Kidney (tissue), 14 donors: Measurements from ENCODE around the gene C17orf67. TPM values are rescaled to one million over a fixed set of nuclear protein-coding genes. Genes with fewer than 3 reads are reported as not detected.

Source experiments
- DNase-seq, 5 donors: peaks; one replicate each; pipeline ENCODE4 v3.0.0-alpha.2; 2013 to 2020
- FAIRE-seq: peaks from 2 replicates; lab custom pipeline; 2012; peaks lifted over from hg19 to GRCh38; lab: Jason Lieb, UNC
- H3K27ac ChIP-seq, 2 donors: one replicate each; pipeline ENCODE4 v1.7.0; 2013; ENCODE audit warnings: low read depth in 2 of 2, low read length in 2 of 2, inconsistent platforms in 1 of 2
- H3K27me3 ChIP-seq: one replicate; pipeline ENCODE4 v1.7.1; 2013; ENCODE audit warnings: low read length, inconsistent platforms; ENCODE audit not compliant: control insufficient read depth, insufficient read depth
- H3K36me3 ChIP-seq, 3 donors: one replicate each; pipeline versions ENCODE4 v1.7.0 to v1.7.1; 2013; ENCODE audit warnings: low read length in 3 of 3, control low read depth in 1 of 3, inconsistent platforms in 1 of 3; ENCODE audit not compliant: insufficient read depth in 3 of 3, control insufficient read depth in 2 of 3
- H3K4me1 ChIP-seq, 3 donors: one replicate each; pipeline versions ENCODE4 v1.7.0 to v1.7.1; 2013; ENCODE audit warnings: low read length in 3 of 3, inconsistent platforms in 1 of 3, low read depth in 1 of 3; ENCODE audit not compliant: control insufficient read depth in 2 of 3, insufficient read depth in 2 of 3
- H3K4me3 ChIP-seq, 3 donors: one replicate each; pipeline versions ENCODE4 v1.7.0 to v1.8.1; 2013; ENCODE audit warnings: low read length in 3 of 3, control low read depth in 1 of 3, inconsistent platforms in 1 of 3
- H3K9ac ChIP-seq, 3 donors: one replicate each; pipeline versions ENCODE4 v1.7.0 to v1.7.1; 2013; ENCODE audit warnings: low read length in 3 of 3, control low read depth in 1 of 3, inconsistent platforms in 1 of 3
- H3K9me3 ChIP-seq, 3 donors: one replicate each; pipeline versions ENCODE4 v1.7.0 to v1.7.1; 2013; ENCODE audit warnings: low read length in 3 of 3, control low read depth in 1 of 3, inconsistent platforms in 1 of 3; ENCODE audit not compliant: control insufficient read depth in 2 of 3, insufficient read depth in 1 of 3
- CTCF ChIP-seq: IDR thresholded peaks from 3 replicates; pipeline ENCODE4 v1.5.1; 2012; ENCODE audit warnings: mild to moderate bottlenecking, moderate library complexity, borderline replicate concordance; ENCODE audit not compliant: insufficient read depth; ENCODE audit errors: extremely low read depth
- intact Hi-C: fragments of 100-400 bp; cut with DNase I; formaldehyde crosslinking; loops from one replicate; pipeline ENCODE4 v1.11.1; 2022
- polyA plus RNA-seq: library from polyadenylated mRNA; stranded (reverse); fragments of 350-450 nt; fragmentation: Illumina TruSeq; extraction: RNeasy Lipid Tissue Mini Kit (QIAGEN cat#74804); gene quantifications from one replicate; pipeline ENCODE4 v1.2.3, GENCODE V29; 2014; ENCODE audit warnings: low read depth, low replicate concordance; ENCODE audit not compliant: insufficient read depth
- total RNA-seq: library from RNA; stranded (reverse); fragmentation: NEBNext Ultra II Directional; extraction: Animal tissue kit (Norgen Biotek cat#: 25700); gene quantifications from one replicate; pipeline ENCODE4 v1.2.1, GENCODE V29; 2021
- donor health status: control.
- donor health status: control.
- donor health status: control.
- donor health status: control.
- donor health status: control.
- donor health status: DM: yes; HTN: yes; CAD: no.
- donor health status: Normal renal cell carcinoma (clear cell type).

C17orf67 gene
- total and polyA plus RNA-seq, 2 donors from 2014 or later = 0.69 to 2.0 TPM

GRCh38 chr17:56785405-56785804 lies 48.3 kb downstream of the C17orf67 start:
- no peak for TF ChIP-seq CTCF
- peaks cover 0 to 3% (median 0%) of the 10 kb centered on the region in 3 donors for H3K4me1 ChIP-seq
- H3K27me3 ChIP-seq = peaks cover 6% of the 10 kb centered on the region
- H3K27ac ChIP-seq = no peak overlapping the region
- H3K4me3 ChIP-seq = no peak overlapping the region
- FAIRE-seq (no peak), DNase-seq (no peak)
- intact Hi-C loops = no loop called here
- no peaks in the 10 kb centered on the region for H3K36me3 ChIP-seq
- no peak overlapping the region for H3K9ac ChIP-seq
- no peaks in the 10 kb centered on the region for H3K9me3 ChIP-seq

- intact Hi-C loops = no loop called here
- Histone ChIP-seq H3K9me3 (no peaks in the 10 kb centered on the region), H3K36me3 (no peaks in the 10 kb centered on the region), H3K9ac (no peak overlapping the region), H3K4me3 (no peak overlapping the region), H3K4me1 (peaks cover 0 to 4% (median 0%) of the 10 kb centered on the region in 3 donors), H3K27ac (no peak overlapping the region), H3K27me3 (peaks cover 6% of the 10 kb centered on the region)
- FAIRE-seq = no peak
- no peak for TF ChIP-seq CTCF
- DNase-seq = no peak
Measured at GRCh38 chr17:56782338-56782737, 51.4 kb downstream of the C17orf67 start.

GRCh38 chr17:56781906-56782305 lies 51.8 kb downstream of the C17orf67 start:
- Histone ChIP-seq H3K36me3 (no peaks in the 10 kb centered on the region), H3K4me1 (peaks cover 0 to 4% (median 0%) of the 10 kb centered on the region in 3 donors), H3K9ac (no peak overlapping the region), H3K4me3 (no peak overlapping the region), H3K27me3 (peaks cover 6% of the 10 kb centered on the region), H3K27ac (no peak overlapping the region), H3K9me3 (no peaks in the 10 kb centered on the region)
- no peak for FAIRE-seq
- no peak for TF ChIP-seq CTCF
- DNase-seq = no peak
- intact Hi-C loops = no loop called here
